Transverse colon (tissue), 4 donors: ENCODE data around the gene LAMA2.

Experiments
- POLR2A ChIP-seq: fragments of 450-650 bp; IDR thresholded peaks from one replicate; pipeline ENCODE4 v1.6.1; 2016; ENCODE audit warnings: antibody characterized with exemption, mild to moderate bottlenecking, moderate library complexity
- POLR2AphosphoS5 ChIP-seq, 3 donors: sonication (generic); formaldehyde crosslinking; IDR thresholded peaks; one replicate each; pipeline ENCODE4 v1.6.1; 2016; ENCODE audit warnings: antibody characterized with exemption in 3 of 3
- TF ChIP-seq, protein P1 (sequence below), 5 experiments: fragments of 200-600 bp in 3 of 5; fragments of 450-650 bp in 2 of 5; sonication (generic) in 3 of 5; IDR thresholded peaks; 1 replicate in 2 of 5; 2 replicates in 3 of 5; pipeline ENCODE4 v1.5.1; 2016 to 2017; ENCODE audit warnings: antibody characterized with exemption in 5 of 5, inconsistent platforms in 3 of 5, mild to moderate bottlenecking in 2 of 5, moderate library complexity in 1 of 5

DNA sequence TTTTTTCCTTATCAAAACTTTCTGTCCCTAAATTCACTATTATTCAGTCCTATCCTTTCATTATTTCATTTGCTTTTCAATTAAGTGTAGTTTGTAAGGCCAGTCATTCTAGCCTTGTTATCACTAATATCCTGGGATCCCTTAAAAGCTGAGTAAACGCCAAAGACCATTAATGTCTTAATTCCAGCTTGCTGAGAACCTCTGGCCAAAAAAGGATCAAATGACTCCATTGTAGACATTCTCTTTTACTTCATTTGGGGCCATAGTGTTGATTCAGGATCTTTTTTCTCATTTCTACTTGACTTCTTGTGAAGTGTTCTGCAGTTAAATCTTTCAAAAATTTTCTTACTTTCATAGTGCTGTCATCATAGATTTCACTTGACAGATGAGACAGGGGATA, 379.7 kb downstream of the LAMA2 start:
- TF ChIP-seq, protein P1, sequence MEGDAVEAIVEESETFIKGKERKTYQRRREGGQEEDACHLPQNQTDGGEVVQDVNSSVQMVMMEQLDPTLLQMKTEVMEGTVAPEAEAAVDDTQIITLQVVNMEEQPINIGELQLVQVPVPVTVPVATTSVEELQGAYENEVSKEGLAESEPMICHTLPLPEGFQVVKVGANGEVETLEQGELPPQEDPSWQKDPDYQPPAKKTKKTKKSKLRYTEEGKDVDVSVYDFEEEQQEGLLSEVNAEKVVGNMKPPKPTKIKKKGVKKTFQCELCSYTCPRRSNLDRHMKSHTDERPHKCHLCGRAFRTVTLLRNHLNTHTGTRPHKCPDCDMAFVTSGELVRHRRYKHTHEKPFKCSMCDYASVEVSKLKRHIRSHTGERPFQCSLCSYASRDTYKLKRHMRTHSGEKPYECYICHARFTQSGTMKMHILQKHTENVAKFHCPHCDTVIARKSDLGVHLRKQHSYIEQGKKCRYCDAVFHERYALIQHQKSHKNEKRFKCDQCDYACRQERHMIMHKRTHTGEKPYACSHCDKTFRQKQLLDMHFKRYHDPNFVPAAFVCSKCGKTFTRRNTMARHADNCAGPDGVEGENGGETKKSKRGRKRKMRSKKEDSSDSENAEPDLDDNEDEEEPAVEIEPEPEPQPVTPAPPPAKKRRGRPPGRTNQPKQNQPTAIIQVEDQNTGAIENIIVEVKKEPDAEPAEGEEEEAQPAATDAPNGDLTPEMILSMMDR (IDR thresholded peaks at IDR 0.05) = no peak
- TF ChIP-seq POLR2A (no peak), POLR2AphosphoS5 (IDR thresholded peaks at IDR 0.05) (no peak)
